H1 (cell line): Measurements from ENCODE around the gene SLC7A7. TPM values are rescaled to one million over a fixed set of nuclear protein-coding genes. Genes with fewer than 3 reads are reported as not detected.

Source experiments
- CTCF ChIA-PET: fragments of 300-600 bp; sonication (Branson Sonifier 250); formaldehyde crosslinking; loops from one replicate; lab custom pipeline; 2021; ENCODE audit not compliant: partially characterized antibody; lab: Charles Lee
- POLR2A ChIA-PET: fragments of 300-600 bp; sonication (Branson Sonifier 250); formaldehyde crosslinking; loops from one replicate; lab custom pipeline; 2021; ENCODE audit warnings: inconsistent platforms; ENCODE audit not compliant: partially characterized antibody; lab: Charles Lee
- DNase-seq, 2 experiments: peaks; one replicate each; pipeline versions ENCODE4 v3.0.0 to v3.0.0-alpha.2; 2010 to 2022; ENCODE audit warnings: low spot score in 2 of 2, low read depth in 1 of 2, mixed read lengths in 1 of 2
- FAIRE-seq: peaks from 2 replicates; lab custom pipeline; 2011; peaks lifted over from hg19 to GRCh38; lab: Jason Lieb, UNC
- H2AFZ ChIP-seq: 2 replicates; pipeline ENCODE4 v1.8.1; 2012; ENCODE audit warnings: low read length, inconsistent platforms
- H2AK5ac ChIP-seq: 2 replicates; pipeline ENCODE4 v1.6.1; 2013; ENCODE audit warnings: low read depth, low read length
- H2BK120ac ChIP-seq: replicated peaks from 2 replicates; pipeline ENCODE3; 2013; ENCODE audit warnings: low read depth, low read length, inconsistent platforms
- H2BK12ac ChIP-seq: 2 replicates; pipeline ENCODE4 v1.6.1; 2013; ENCODE audit warnings: low read depth, low read length
- H2BK15ac ChIP-seq: 2 replicates; pipeline ENCODE4 v1.6.1; 2013; ENCODE audit warnings: low read length
- H2BK20ac ChIP-seq: 2 replicates; pipeline ENCODE4 v1.6.1; 2013; ENCODE audit warnings: low read length
- H2BK5ac ChIP-seq: 2 replicates; pipeline ENCODE4 v1.6.1; 2013; ENCODE audit warnings: low read depth, low read length
- H3K14ac ChIP-seq: 2 replicates; pipeline ENCODE4 v1.6.1; 2013; ENCODE audit warnings: inconsistent platforms; ENCODE audit not compliant: insufficient read length
- H3K18ac ChIP-seq: 2 replicates; pipeline ENCODE4 v1.6.1; 2013; ENCODE audit warnings: low read length; ENCODE audit errors: extremely low read depth
- H3K23ac ChIP-seq: 2 replicates; pipeline ENCODE4 v1.6.1; 2013; ENCODE audit warnings: inconsistent platforms; ENCODE audit not compliant: insufficient read length
- H3K23me2 ChIP-seq: 2 replicates; pipeline ENCODE4 v1.6.1; 2013; ENCODE audit warnings: low read depth, low read length
- H3K27ac ChIP-seq: 2 replicates; pipeline ENCODE4 v1.6.1; 2011; ENCODE audit warnings: low read depth, low read length, inconsistent platforms
- H3K27me3 ChIP-seq, 4 experiments: replicated peaks in 1 of 4; 1 replicate in 1 of 4; 2 replicates in 3 of 4; pipeline versions ENCODE4 v1.6.1 to v1.8.1; 2011 to 2013; ENCODE audit warnings: low read length in 3 of 4, mild to moderate bottlenecking in 3 of 4, inconsistent platforms in 2 of 4, mixed read lengths in 2 of 4, moderate library complexity in 1 of 4; ENCODE audit not compliant: control insufficient read depth in 3 of 4, insufficient read depth in 3 of 4; ENCODE audit errors: extremely low read depth in 1 of 4
- H3K36me3 ChIP-seq, 4 experiments: 2 replicates each; pipeline versions ENCODE4 v1.6.1 to v1.8.1; 2011 to 2013; ENCODE audit warnings: mild to moderate bottlenecking in 4 of 4, low read length in 3 of 4, moderate library complexity in 2 of 4, control low read depth in 1 of 4, inconsistent platforms in 1 of 4; ENCODE audit not compliant: insufficient read depth in 4 of 4, control insufficient read depth in 2 of 4
- H3K4ac ChIP-seq: replicated peaks from 2 replicates; pipeline ENCODE3; 2013; ENCODE audit warnings: low read length, low read depth, mixed read lengths, inconsistent platforms; ENCODE audit not compliant: insufficient read length
- H3K4me1 ChIP-seq, 4 experiments: replicated peaks in 1 of 4; 1 replicate in 1 of 4; 2 replicates in 3 of 4; pipeline versions ENCODE4 v1.6.1 to v1.8.1; 2011 to 2013; ENCODE audit warnings: low read length in 3 of 4, inconsistent platforms in 2 of 4, mixed read lengths in 1 of 4; ENCODE audit not compliant: insufficient read depth in 4 of 4, control insufficient read depth in 3 of 4
- H3K4me2 ChIP-seq, 2 experiments: 2 replicates each; pipeline versions ENCODE4 v1.6.1 to v1.8.1; 2011 to 2013; ENCODE audit warnings: low read depth in 2 of 2, low read length in 2 of 2, control low read depth in 1 of 2, inconsistent platforms in 1 of 2, mild to moderate bottlenecking in 1 of 2; ENCODE audit not compliant: insufficient read depth in 1 of 2
- H3K4me3 ChIP-seq, 4 experiments: fragments of 200-600, 300-600 bp in 1 of 4; sonication (generic), shearing (Covaris generic), sonication (Bioruptor Twin) in 1 of 4; 2 replicates each; pipeline versions ENCODE4 v1.5.1 to v1.8.1; 2011 to 2016; ENCODE audit warnings: low read length in 4 of 4, low read depth in 3 of 4, control low read depth in 2 of 4, inconsistent platforms in 2 of 4, mild to moderate bottlenecking in 2 of 4, mixed read lengths in 1 of 4, moderate library complexity in 1 of 4; ENCODE audit not compliant: insufficient read depth in 2 of 4; ENCODE audit errors: extremely low read depth in 1 of 4
- H3K56ac ChIP-seq: replicated peaks from 2 replicates; pipeline ENCODE3; 2013; ENCODE audit warnings: low read depth, mild to moderate bottlenecking, mixed read lengths, low read length, inconsistent platforms; ENCODE audit not compliant: insufficient read length
- H3K79me1 ChIP-seq: 2 replicates; pipeline ENCODE4 v1.6.1; 2013; ENCODE audit warnings: low read depth, low read length, control low read depth
- H3K79me2 ChIP-seq, 2 experiments: 2 replicates each; pipeline versions ENCODE4 v1.6.1 to v1.8.1; 2012 to 2013; ENCODE audit warnings: low read length in 2 of 2, mild to moderate bottlenecking in 2 of 2, inconsistent platforms in 1 of 2; ENCODE audit not compliant: insufficient read depth in 2 of 2, control insufficient read depth in 1 of 2
- H3K9ac ChIP-seq, 4 experiments: replicated peaks in 1 of 4; 1 replicate in 1 of 4; 2 replicates in 3 of 4; pipeline versions ENCODE4 v1.6.1 to v1.8.1; 2011 to 2013; ENCODE audit warnings: low read depth in 3 of 4, low read length in 3 of 4, control low read depth in 2 of 4, mild to moderate bottlenecking in 2 of 4, moderate library complexity in 2 of 4, inconsistent platforms in 1 of 4; ENCODE audit errors: extremely low read depth in 1 of 4
- H3K9me3 ChIP-seq, 2 experiments: 2 replicates each; pipeline versions ENCODE4 v1.6.1 to v1.8.1; 2012 to 2013; ENCODE audit warnings: mild to moderate bottlenecking in 2 of 2, moderate library complexity in 2 of 2, control low read depth in 1 of 2, inconsistent platforms in 1 of 2, low read depth in 1 of 2, low read length in 1 of 2, mixed read lengths in 1 of 2; ENCODE audit not compliant: insufficient read depth in 2 of 2
- H4K20me1 ChIP-seq, 2 experiments: replicated peaks in 1 of 2; 2 replicates each; pipeline versions ENCODE3 to v1.8.1; 2011 to 2013; ENCODE audit warnings: inconsistent platforms in 2 of 2, low read length in 2 of 2, mild to moderate bottlenecking in 1 of 2; ENCODE audit not compliant: insufficient read depth in 2 of 2, control insufficient read depth in 1 of 2
- H4K5ac ChIP-seq: 2 replicates; pipeline ENCODE4 v1.6.1; 2013; ENCODE audit warnings: low read length, low read depth, mixed read lengths, inconsistent platforms; ENCODE audit not compliant: insufficient read length
- H4K8ac ChIP-seq: 2 replicates; pipeline ENCODE4 v1.8.0; 2013; ENCODE audit warnings: mild to moderate bottlenecking, moderate library complexity, low read length, inconsistent platforms; ENCODE audit not compliant: insufficient read depth; ENCODE audit errors: extremely low read depth
- H4K91ac ChIP-seq: replicated peaks from 2 replicates; pipeline ENCODE3; 2013; ENCODE audit warnings: low read length, mixed read lengths, inconsistent platforms; ENCODE audit not compliant: insufficient read length
- EP300 ChIP-seq, 2 experiments: IDR thresholded peaks; 1 replicate in 1 of 2; 2 replicates in 1 of 2; pipeline ENCODE4 v1.6.1; 2011 to 2012; ENCODE audit warnings: low read depth in 2 of 2, low read length in 2 of 2, mild to moderate bottlenecking in 2 of 2, borderline replicate concordance in 1 of 2, inconsistent platforms in 1 of 2, moderate library complexity in 1 of 2
- WGBS, 2 experiments: shearing (Covaris generic) in 1 of 2; methylation state at CpG; one replicate each; pipeline versions ENCODE4 v1.1.6 to v1.1.7; 2013 to 2015; ENCODE audit warnings: low lambda C conversion rate in 2 of 2, mixed read lengths in 2 of 2, inconsistent platforms in 1 of 2, low coverage in 1 of 2, missing lambda C conversion rate in 1 of 2; ENCODE audit not compliant: insufficient replicate concordance in 2 of 2, insufficient coverage in 1 of 2, insufficient read length in 1 of 2; ENCODE audit errors: extremely low coverage in 1 of 2, missing lambda C conversion rate in 1 of 2; 5-methylcytosine and 5-hydroxymethylcytosine counted together
- polyA plus RNA-seq, 7 experiments: library from polyadenylated mRNA; depleted of rRNA in 3 of 7; stranded (reverse) in 5 of 7; unstranded in 2 of 7; fragments of >200 nt in 5 of 7; fragments of 200-250 nt in 2 of 7; gene quantifications; 1 replicate in 5 of 7; 2 replicates in 1 of 7; 4 replicates in 1 of 7; pipeline versions ENCODE4 v1.2.1 to v1.2.3, GENCODE V29; 2011 to 2013; ENCODE audit warnings: missing spikeins in 2 of 7, mixed read lengths in 2 of 7
- total RNA-seq: library from RNA; stranded (reverse); fragmentation: NEBNext Ultra II Directional; extraction: Animal tissue kit (Norgen Biotek cat#: 25700); gene quantifications from 2 replicates; pipeline ENCODE4 v1.2.1, GENCODE V29; 2021

Gene SLC7A7
- total and polyA plus RNA-seq, 2 of the 8 experiments (the other 6 are each of a cell fraction or from before 2014, with no cell fraction given): 5.8 to 14.9 TPM

DNA sequence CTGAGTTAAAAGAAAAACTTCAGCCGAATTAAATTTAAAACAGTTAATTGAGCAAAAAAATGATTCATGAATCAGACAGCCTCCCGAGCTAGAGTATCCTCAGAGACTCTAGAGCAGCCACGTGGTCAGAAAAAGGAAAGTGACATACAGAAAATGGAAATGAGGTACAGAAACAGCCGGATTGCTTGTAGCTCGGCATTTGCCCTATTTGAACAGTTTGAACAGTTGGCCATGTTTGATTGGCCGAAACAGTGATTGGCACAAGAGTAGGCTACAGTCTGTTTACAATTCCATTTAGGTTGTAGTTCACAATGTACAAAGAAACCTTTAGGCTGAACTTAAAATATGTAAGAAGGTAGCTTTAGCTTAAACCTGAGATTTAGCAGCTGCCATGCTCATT is 61.6 kb downstream of the SLC7A7 start:
- no peaks in the 10 kb centered on the region for H4K20me1 ChIP-seq
- H2BK120ac ChIP-seq: no peak overlapping the region
- ChIA-PET POLR2A (no interaction called here), CTCF (interaction anchor here (1.0 to 1.8 kb wide), 2 partner anchors 193 to 197 kb away, joined by 3 to 5 read pairs; no protein-coding TSS in a partner anchor)
- H3K27me3 ChIP-seq: no peaks in the 10 kb centered on the region
- no peak overlapping the region for H4K5ac ChIP-seq
- no peaks in the 10 kb centered on the region for H3K4me1 ChIP-seq
- H3K9ac ChIP-seq: no peak overlapping the region
- DNase-seq (no peak), FAIRE-seq (no peak)
- H3K56ac ChIP-seq: no peak overlapping the region
- TF ChIP-seq EP300 (IDR thresholded peaks at IDR 0.05; ENCODE audit: borderline replicate concordance in 1 of 2, low read depth in 2 of 2, low read length in 2 of 2): no peak
- no peak overlapping the region for H3K23ac ChIP-seq
- H2BK5ac ChIP-seq: no peak overlapping the region
- no peaks in the 10 kb centered on the region for H3K79me2 ChIP-seq
- no peaks in the 10 kb centered on the region for H3K79me1 ChIP-seq
- no peak overlapping the region for H2AK5ac ChIP-seq
- H4K8ac ChIP-seq: no peak overlapping the region
- WGBS, 2 experiments: 81% methylated on average over 6 of the region's 6 CpGs; no CpG with 5 or more reads in 1 of the 2 experiments
- H3K36me3 ChIP-seq: no peaks in the 10 kb centered on the region
- no peak overlapping the region for H3K14ac ChIP-seq
- no peak overlapping the region for H2BK12ac ChIP-seq
- H3K18ac ChIP-seq: no peak overlapping the region
- no peak overlapping the region for H3K27ac ChIP-seq
- H3K9me3 ChIP-seq: no peaks in the 10 kb centered on the region
- H2BK15ac ChIP-seq: no peak overlapping the region
- no peak overlapping the region for H4K91ac ChIP-seq
- H3K4ac ChIP-seq: no peak overlapping the region
- H2AFZ ChIP-seq: no peak overlapping the region
- no peaks in the 10 kb centered on the region for H3K23me2 ChIP-seq
- no peak overlapping the region for H3K4me2 ChIP-seq
- H2BK20ac ChIP-seq: no peak overlapping the region
- no peak overlapping the region for H3K4me3 ChIP-seq
